ENCODE data around the gene SPAG9.

DNA sequence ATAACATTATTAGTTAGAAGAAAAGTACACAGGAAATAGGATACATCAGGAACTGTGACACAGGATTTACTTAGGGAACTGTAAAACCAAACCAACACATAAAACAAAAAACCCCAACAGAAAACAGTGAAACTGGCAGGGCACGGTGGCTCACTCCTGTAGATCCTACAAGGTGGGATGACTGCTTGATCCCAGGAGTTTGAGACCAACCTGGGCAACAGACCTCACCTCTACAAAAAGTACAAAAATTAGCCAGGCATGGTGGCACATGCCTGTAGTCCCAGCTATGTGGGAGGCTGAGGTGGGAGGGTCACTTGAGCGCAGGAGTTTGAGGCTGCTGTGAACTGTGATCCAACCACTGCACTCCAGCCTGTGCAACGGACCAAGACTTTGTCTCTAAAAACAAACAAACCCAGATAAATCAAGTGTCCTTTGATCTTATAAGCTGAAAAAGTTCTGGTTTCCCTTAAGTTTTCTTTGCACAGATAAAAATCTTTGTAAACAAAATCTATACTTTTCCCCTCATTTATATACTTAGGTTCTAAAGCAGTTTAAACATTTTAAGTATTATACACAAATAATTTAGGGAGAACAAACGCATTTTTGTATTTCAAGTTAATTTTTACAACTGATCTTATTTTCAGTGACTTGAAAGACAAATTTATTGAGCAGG lies 143.0 kb downstream of the SPAG9 start:
- TF ChIP-seq, protein P1, sequence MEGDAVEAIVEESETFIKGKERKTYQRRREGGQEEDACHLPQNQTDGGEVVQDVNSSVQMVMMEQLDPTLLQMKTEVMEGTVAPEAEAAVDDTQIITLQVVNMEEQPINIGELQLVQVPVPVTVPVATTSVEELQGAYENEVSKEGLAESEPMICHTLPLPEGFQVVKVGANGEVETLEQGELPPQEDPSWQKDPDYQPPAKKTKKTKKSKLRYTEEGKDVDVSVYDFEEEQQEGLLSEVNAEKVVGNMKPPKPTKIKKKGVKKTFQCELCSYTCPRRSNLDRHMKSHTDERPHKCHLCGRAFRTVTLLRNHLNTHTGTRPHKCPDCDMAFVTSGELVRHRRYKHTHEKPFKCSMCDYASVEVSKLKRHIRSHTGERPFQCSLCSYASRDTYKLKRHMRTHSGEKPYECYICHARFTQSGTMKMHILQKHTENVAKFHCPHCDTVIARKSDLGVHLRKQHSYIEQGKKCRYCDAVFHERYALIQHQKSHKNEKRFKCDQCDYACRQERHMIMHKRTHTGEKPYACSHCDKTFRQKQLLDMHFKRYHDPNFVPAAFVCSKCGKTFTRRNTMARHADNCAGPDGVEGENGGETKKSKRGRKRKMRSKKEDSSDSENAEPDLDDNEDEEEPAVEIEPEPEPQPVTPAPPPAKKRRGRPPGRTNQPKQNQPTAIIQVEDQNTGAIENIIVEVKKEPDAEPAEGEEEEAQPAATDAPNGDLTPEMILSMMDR (conservative IDR thresholded peaks at IDR 0.05; ENCODE audit: low read depth in 2 of 2) = no peak
- TF ChIP-seq POLR2AphosphoS5 (IDR thresholded peaks at IDR 0.05; ENCODE audit: low read depth) = no peak
- no peak for TF ChIP-seq JUNB (IDR thresholded peaks at IDR 0.05; ENCODE audit: unreplicated experiment)
- TF ChIP-seq, protein P2, sequence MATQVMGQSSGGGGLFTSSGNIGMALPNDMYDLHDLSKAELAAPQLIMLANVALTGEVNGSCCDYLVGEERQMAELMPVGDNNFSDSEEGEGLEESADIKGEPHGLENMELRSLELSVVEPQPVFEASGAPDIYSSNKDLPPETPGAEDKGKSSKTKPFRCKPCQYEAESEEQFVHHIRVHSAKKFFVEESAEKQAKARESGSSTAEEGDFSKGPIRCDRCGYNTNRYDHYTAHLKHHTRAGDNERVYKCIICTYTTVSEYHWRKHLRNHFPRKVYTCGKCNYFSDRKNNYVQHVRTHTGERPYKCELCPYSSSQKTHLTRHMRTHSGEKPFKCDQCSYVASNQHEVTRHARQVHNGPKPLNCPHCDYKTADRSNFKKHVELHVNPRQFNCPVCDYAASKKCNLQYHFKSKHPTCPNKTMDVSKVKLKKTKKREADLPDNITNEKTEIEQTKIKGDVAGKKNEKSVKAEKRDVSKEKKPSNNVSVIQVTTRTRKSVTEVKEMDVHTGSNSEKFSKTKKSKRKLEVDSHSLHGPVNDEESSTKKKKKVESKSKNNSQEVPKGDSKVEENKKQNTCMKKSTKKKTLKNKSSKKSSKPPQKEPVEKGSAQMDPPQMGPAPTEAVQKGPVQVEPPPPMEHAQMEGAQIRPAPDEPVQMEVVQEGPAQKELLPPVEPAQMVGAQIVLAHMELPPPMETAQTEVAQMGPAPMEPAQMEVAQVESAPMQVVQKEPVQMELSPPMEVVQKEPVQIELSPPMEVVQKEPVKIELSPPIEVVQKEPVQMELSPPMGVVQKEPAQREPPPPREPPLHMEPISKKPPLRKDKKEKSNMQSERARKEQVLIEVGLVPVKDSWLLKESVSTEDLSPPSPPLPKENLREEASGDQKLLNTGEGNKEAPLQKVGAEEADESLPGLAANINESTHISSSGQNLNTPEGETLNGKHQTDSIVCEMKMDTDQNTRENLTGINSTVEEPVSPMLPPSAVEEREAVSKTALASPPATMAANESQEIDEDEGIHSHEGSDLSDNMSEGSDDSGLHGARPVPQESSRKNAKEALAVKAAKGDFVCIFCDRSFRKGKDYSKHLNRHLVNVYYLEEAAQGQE (IDR thresholded peaks at IDR 0.05; ENCODE audit: unreplicated experiment) = no peak
- no peak for TF ChIP-seq CREB1 (CRISPR knock-in tag; IDR thresholded peaks at IDR 0.05; ENCODE audit: low read depth)
- TF ChIP-seq, protein P3, sequence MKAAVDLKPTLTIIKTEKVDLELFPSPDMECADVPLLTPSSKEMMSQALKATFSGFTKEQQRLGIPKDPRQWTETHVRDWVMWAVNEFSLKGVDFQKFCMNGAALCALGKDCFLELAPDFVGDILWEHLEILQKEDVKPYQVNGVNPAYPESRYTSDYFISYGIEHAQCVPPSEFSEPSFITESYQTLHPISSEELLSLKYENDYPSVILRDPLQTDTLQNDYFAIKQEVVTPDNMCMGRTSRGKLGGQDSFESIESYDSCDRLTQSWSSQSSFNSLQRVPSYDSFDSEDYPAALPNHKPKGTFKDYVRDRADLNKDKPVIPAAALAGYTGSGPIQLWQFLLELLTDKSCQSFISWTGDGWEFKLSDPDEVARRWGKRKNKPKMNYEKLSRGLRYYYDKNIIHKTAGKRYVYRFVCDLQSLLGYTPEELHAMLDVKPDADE (IDR thresholded peaks at IDR 0.05) = no peak
- TF ChIP-seq EZH2 (IDR thresholded peaks at IDR 0.05; ENCODE audit: low read depth, unreplicated experiment) = no peak
- TF ChIP-seq EZH2phosphoT487 (IDR thresholded peaks at IDR 0.05; ENCODE audit: unreplicated experiment) = no peak
